NCI-H1930 (cell line): ENCODE results near the gene GALNT10.
"Not testable (repeated sequence)": the region's sequence is repeated elsewhere in the genome, so short reads cannot be mapped to it uniquely, and the experiment has no call there.

Source experiments
- DNase-seq, 2 experiments: peaks; one replicate each; lab custom pipeline; 2025; lab: John Stamatoyannopoulos, UW

GALNT10 gene

DNA sequence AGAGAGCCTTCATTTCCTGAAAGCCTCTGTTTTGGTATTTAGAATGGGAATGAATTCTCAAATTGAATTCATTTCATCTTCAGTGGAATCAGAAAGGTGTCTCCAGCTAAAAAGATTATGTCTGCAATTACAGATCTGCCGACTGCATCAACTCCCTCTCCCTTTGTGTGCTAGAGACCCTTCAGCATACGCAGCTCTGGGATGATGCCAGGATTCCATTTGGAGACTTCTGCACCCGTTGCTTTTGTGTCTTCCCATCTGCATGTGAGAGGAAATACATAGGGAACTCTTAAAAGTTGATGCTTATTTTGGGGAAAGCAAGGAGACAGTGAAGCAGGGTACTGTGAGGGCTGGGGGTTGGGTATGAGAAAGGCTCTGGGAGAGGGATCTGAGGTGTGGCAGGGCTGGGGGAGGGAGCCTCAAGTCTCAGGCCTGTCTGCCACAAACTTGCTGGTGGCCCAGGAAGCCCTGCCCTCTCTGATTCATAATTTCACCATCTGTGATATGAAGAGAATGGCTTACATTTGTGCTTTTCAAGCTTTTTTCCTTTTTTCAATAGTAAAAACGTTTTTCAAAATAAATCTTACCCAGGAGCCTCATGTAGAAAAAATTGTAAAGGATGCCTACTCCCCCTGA is 165.6 kb downstream of the GALNT10 start:
- no peak for DNase-seq

DNA sequence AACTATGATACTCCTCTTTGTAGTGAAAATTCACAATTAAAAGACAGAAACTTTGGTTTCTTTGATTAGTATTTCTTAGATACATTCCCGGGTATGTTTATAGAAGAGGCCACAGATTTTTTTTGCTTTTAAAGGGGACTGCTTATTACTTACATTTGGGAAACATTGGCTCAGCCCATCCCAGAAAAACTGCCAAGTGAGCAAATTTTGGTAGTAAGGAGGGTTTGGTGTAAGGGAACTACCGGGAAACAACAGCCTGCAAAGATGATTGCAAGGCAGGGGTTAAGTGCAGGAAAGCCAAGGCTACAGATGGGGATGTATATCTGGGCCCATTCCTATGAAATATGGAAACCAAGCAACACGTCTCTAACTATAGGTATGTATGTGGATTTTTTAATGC is 166.4 kb downstream of the GALNT10 start:
- no peak for DNase-seq

DNA sequence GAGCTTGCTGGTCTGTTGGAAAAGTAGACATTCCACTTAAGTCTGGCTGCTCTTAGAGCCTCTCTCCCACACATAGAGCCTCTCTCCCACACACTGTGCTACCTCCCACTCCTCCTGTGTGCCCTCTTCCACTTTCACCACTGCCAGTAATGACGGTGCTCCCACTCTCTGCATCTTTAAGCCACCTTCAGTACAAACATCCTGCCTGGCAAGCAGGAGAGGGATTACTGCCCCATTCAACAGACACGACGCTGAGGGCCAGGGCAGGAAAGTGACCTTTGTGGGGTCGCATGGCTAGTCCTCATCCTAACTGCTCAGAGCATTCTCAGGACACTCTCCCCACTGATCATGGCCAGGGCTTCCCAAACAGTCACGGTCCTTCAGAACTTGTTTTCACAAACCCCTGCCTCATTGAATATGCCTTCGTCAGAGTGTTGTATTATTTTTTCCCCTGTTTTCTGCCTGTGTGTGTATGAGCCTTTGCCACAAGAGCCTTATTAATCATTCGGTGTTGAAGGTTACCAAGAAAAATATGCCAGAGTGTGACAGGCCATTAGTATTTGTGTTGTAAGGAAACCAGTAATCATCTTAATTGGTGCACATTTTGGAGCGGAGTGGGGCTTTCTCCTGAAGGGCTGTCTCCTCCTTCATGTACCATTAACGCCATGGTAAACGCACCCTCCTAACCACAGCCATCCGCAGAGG is 168.1 kb downstream of the GALNT10 start:
- no peak for DNase-seq

- no peak for DNase-seq
Measured at GRCh38 chr5:154359221-154359573, 168.7 kb downstream of the GALNT10 start.

GRCh38 chr5:154360241-154360640 is 169.7 kb downstream of the GALNT10 start:
- not testable (repeated sequence) for DNase-seq

DNA sequence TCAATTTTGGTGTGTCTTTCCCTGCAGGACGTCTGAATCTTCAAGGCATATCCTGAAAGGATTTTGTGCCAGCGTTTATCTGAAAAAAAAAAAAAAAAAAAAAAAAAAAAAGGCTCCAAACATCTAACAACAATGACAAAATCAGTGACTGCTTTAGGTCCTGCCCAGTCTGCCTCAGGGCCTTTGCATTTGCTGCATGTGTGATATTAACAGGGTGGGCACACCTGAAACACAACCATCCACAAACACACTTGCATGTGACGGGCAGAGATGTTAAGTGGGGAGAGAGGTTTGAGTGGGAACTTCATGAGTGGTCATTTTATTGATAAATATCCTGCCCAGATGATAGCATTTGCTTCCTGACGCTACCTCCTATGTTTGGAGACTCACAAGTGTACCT is 172.9 kb downstream of the GALNT10 start:
- DNase-seq: no peak

DNA sequence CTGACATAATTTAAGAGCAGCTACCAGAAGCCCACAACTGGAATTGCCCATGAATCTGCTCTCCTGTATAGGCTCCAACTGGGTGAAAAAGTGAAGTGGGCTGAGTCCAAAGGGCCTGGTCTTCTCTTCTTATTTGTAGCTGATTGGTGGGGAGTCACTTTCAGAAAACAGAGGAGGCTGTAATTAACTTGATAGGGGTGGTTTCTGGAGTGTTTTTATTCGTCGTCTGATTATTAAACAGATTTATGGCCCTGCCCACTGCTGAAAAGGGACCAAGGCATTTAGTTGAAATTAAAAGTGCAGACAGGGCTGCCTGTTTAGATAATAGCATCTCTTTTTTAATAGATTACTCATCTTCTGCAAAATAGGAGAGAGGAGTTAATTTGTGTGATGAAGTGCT is 174.2 kb downstream of the GALNT10 start:
- no peak for DNase-seq

DNA sequence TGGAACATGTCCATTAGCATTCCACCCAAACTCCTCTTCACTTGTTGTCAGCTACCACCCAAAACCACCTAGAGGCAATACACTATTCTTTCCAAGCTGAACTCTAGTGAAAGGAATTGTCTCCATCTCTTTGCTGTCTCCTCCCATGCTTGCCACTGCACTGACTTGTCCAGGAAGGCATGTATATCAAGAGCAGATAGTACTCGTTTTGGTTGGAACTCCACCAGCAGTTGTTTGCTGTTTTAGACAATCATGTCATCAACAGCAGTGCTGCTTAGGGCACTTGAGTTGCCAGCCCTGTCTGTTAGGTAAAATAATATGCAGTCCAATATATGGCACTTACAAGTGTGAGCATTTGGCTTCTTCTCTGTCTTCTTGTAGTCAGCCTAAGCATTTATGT is 175.3 kb downstream of the GALNT10 start:
- DNase-seq: no peak

- no peak for DNase-seq
Measured at GRCh38 chr5:154366353-154366752, 175.8 kb downstream of the GALNT10 start.

- no peak for DNase-seq
Measured at GRCh38 chr5:154367101-154367500, 176.6 kb downstream of the GALNT10 start.

DNA sequence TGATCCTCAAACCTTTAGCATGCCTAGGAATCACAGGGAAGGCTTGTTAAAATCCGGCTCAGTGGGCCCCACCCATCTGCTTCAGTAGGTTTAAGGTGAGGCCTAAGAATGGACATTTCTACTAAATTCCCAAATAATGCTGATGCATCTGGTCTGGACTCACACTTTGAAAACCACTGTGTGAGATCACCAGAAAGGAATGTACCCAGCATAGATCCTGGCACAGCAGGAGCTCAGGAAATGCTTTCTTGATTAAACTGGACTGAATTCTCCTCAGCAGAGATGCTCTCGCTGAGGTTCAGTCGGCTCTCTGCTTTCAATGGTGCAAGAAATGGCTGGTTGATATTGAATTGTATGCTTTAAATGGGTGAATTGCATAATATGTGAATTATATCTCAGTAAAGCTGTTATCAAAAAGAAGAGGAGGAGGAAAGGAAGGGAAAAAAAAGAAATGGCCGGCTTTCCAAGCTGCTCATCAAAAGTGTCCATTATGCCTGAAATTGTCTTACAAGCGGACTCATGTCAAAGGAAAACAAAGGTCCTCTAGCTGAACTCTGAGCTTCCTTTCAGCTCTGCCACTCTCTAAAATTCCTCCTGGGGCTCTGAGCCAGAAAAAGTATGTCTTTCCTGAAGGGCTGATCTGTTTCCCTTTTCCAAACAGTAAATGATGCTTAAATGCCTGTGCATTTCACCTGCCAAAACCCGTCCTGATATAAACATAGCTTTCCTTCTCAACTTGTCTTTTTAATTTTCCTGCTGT is 177.7 kb downstream of the GALNT10 start:
- DNase-seq: no peak

GRCh38 chr5:154369682-154370081 is 179.1 kb downstream of the GALNT10 start:
- DNase-seq: no peak

GRCh38 chr5:154370119-154370518 is 179.6 kb downstream of the GALNT10 start:
- no peak for DNase-seq

DNA sequence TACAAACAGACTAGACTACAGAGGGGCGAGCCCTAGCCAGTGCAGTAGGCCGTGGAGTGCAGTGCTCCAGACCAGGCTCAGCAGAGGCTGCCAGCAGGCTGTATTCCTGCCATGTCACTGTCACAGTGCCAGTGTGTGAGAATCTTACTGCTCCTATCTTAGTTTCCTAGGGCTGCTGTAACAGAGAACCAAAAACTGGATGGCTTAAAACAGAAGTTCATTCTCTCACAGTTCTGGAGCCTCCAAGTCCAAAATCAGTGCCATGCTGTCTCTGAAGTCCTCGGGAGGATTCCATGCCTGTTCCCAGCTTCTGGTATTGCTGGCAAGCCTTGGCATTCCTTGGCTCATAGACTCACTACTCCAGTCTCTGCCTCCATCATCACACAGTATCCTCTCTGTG is 180.3 kb downstream of the GALNT10 start:
- DNase-seq: no peak

DNA sequence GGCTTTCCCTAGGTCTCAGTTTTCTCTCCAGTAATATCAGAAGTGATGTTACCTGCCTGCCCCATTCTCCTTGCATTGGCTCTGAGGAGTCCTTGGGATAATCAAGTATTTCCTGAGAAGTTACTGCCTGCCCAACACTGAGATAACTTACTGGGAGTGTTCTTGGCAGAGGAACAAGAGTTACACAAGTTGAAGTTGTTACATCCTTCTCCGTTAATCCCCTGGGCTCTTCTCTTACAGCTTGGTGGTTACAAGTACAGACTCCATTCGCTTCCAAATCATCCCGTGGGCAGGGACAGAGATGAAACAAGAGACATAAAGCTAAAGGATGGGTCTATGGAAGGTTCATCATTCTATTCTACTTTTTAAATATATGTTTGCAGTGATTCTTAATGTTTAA is 181.2 kb downstream of the GALNT10 start:
- no peak for DNase-seq

DNA sequence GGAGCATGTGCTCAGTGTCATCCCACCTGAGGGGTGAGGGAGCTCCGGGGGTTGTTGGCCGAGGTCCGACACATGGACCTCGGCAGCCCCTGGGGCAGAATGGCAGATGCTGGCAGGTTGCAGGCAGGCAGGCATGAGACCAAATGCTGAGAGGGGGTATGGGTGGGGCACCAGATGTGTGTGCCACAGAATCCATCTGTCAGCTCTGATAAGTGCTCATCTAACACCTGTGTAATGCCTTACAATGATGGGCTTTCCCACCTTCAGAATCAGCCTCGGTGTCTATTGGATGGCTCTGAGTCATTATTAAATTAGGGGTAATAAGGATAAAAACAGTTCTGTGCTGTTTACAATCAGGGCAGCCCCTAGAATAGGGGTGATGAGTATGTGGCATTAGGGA is 182.1 kb downstream of the GALNT10 start:
- no peak for DNase-seq

DNA sequence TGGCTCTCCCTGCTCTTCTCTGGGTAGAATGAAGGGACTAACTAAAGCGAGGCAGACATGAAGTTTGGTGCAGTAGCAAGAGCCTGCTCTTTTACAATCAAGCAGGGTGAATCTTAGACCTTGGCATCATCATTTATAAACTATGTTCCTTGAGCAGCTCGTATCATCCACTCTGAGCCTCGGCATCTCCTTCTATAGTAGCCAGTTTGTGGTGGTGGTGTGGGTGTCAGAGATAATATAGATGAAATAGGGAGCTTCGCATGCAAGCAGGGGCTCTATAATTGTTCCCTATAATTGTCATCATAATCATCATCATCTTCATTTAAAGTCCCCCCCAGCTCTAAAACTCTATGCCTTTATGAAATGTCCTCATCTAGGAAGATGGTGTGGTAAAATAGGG is 182.8 kb downstream of the GALNT10 start:
- no peak for DNase-seq

GRCh38 chr5:154373729-154374179 is 183.2 kb downstream of the GALNT10 start:
- DNase-seq: no peak

DNA sequence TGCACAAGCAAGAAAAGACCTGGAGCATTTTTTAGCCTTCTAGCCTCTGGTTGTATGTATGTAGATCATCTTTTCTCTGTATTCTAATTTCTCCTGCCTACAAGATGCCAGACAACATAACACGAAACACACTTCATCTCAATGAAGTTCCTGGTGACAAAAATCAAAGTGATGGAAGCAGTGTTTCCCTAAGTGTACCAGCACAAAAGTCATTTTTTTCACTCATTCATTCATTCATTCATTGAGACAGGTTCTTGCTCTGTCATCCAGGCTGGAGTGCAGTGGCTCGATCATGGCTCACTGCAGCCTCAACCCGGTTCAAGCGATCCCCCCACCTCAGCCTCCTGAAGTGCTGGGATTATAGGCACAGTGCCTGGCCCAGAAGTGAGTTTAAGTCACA is 183.7 kb downstream of the GALNT10 start:
- DNase-seq: no peak

GRCh38 chr5:154375329-154376008 is 184.9 kb downstream of the GALNT10 start:
- no peak for DNase-seq

- no peak for DNase-seq
Measured at GRCh38 chr5:154376481-154376880, 185.9 kb downstream of the GALNT10 start.

DNA sequence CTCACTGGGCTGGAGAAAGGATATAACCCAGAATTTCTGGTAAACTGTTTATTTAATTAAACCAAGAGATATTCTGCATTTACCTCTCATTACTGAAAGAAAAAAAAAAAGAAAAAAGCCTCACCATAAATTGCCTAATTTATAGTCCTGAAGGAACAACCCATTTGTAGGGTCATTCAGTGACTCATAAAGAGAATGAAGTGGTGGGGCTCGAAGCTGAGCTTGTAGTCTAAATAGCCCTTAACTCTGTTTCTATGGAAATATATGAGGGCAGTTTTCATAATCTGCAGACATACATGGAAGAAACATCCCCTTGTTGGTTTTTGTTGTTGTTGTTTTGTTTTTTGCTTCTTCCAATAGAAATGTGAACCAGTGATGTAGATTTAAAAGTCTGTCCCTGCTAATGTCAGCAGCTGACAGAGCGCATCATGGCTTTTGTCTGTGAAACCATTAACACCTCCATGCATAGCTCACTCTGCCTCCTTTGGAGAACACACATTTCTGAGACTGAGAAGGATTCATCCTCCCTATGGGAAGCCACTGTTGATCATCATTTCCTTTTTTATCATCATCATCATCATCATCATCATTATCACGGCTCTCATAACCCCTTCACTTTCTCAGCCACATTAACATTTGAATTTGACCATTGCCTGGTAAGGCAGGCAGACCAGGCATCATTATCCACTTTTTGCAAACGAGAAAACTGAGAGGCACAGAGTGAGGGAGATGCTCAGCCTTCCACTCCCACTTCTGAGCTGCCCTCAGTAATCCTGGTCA is 187.4 kb downstream of the GALNT10 start:
- DNase-seq: no peak
